T-helper 1 cell treated with Interleukin-12 subunit alpha and Interleukin-12 subunit beta and Interleukin-4 antibody, amounts not matched to agents 30 ng/mL and 1 ng/mL, for 36 hours (primary cell): Measurements from ENCODE around the gene NTPCR. TPM values are rescaled to one million over a fixed set of nuclear protein-coding genes. Genes with fewer than 3 reads are reported as not detected.
"Not testable (repeated sequence)": the region's sequence is repeated elsewhere in the genome, so short reads cannot be mapped to it uniquely, and the experiment has no call there.

Source experiments
- intact Hi-C: fragments of 100-400 bp; cut with micrococcal nuclease; formaldehyde crosslinking; loops from one replicate; pipeline ENCODE4 v1.15.1; 2024
- total RNA-seq: library from RNA; stranded (reverse); gene quantifications from 2 replicates; pipeline ENCODE4 v1.2.3, GENCODE V29; 2022

NTPCR gene
- total RNA-seq, result 24.5 and 26.7 TPM in 2 replicates

- intact Hi-C loops, result loop anchor here (1.0 to 5.0 kb wide), 15 partner anchors 26 to 1973 kb away; partner anchors contain the start of genes ARV1, EXOC8, MAP10 and MAP3K21
Measured at GRCh38 chr1:232950197-232951176, at the start of gene NTPCR. TSS of gene NTPCR (plus strand) at chr1:232950611. CDS start at chr1:232950711, 100 bp downstream.

DNA sequence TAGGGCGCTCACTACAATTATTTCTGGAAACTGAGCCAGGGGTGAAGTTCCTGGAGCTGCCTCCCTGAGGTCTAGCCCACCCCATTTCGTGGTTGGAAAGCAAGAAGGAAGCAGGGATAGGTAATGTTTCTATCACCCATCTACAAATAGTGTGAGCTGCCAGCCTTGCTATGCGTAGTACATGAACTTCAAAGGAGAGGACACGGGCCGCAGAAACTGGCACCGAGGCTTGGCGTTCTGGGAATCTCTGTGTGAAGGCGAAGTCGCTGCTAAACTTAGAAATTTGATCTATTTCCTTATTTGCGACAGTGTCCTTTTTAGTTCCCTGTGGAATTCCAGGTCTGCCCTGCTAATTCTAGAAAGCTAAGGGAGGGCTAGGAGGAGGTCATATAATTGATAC lies 49.6 kb upstream of the NTPCR start:
- intact Hi-C loops, result loop anchor here (5.0 kb wide), 1 partner anchor 94 kb away; the partner anchor contains the start of gene MAP10

GRCh38 chr1:232901255-232901654 lies 49.2 kb upstream of the NTPCR start:
- intact Hi-C loops, result loop anchor here (5.0 kb wide), 1 partner anchor 94 kb away; the partner anchor contains the start of gene MAP10

- intact Hi-C loops, result loop anchor here (5.0 kb wide), 1 partner anchor 96 kb away; the partner anchor contains the start of gene MAP10
Measured at GRCh38 chr1:232902774-232903350, 47.5 kb upstream of the NTPCR start.

GRCh38 chr1:232904131-232904530 lies 46.3 kb upstream of the NTPCR start:
- intact Hi-C loops, result loop anchor here (1.0 to 5.0 kb wide), 2 partner anchors 20 to 97 kb away; partner anchors contain the start of gene MAP10

GRCh38 chr1:232904566-232904965 lies 45.8 kb upstream of the NTPCR start:
- intact Hi-C loops, result loop anchor here (1.0 to 5.0 kb wide), 2 partner anchors 20 to 97 kb away; partner anchors contain the start of gene MAP10

DNA sequence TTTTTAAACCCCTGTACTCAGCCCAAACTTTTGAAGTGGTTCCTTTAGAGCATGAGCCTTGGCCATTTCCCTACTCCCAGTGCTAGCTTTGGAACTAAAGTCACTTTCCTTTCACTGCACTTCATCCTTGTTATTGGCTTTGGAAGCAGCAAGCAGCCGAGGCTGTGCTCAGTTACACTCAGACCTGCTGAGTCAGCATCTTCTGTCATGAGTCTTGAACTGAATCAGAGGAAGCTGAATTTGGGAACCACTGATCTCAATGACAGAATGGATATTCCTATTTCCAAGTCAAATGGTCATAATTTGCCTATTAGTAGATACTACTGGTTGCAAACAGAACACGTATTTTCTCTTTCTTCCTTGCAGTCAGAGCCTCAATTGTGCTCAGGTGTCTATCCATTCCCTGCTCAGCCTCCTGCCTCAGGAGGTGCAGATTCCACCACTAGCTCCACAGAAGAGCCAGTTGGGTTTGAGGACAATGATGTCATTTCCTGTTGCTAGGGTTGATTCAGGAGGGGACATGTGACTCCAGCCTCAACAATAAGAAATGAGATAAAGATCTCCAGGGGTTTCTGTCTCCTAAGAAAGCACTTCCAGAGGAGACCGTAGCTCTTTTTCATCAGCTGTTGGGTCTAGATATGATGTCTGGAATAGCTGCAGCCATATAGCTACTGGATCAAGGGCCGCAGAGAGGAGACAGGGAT lies 44.9 kb upstream of the NTPCR start:
- intact Hi-C loops, result loop anchor here (1.0 kb wide), 1 partner anchor 48 kb away; no protein-coding TSS in a partner anchor

DNA sequence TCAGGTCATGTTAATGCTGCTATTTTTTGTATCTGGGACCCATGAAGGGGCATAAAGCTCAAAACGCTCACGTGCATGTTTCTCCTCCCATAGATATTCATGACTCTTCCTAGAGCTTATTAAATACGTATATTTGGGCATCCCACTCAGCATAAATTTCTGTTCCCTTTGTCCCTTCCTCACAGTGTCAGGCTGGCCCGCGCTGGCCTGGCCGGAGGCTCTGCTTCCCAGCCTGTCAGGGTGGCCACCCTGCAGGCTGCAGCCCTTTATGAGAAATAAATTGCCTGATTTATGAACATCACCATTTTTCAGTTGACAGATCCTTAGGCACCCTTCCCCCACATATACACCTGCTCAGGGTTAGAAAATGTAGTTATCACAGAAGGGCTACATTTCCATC lies 44.0 kb upstream of the NTPCR start:
- intact Hi-C loops, result no loop called here

DNA sequence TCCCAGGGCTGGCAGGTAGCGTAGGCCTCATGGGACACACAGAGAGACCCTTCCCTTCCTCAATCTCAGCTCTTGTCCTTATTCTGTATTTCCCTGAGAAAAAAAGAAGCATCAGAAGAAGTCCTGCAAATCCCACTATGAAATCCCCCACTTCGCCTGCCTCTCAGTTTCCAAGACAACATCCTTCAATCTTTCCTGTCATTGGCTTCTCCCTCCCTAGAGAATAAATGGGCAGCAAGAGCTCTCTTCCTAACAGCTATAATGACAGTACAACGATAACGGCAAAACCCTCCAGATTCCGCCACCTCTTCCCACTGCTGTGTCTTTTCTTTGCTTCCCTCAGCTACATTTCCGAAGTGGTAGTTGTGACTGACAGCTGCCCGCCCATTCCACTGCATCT lies 41.6 kb upstream of the NTPCR start:
- intact Hi-C loops, result no loop called here

DNA sequence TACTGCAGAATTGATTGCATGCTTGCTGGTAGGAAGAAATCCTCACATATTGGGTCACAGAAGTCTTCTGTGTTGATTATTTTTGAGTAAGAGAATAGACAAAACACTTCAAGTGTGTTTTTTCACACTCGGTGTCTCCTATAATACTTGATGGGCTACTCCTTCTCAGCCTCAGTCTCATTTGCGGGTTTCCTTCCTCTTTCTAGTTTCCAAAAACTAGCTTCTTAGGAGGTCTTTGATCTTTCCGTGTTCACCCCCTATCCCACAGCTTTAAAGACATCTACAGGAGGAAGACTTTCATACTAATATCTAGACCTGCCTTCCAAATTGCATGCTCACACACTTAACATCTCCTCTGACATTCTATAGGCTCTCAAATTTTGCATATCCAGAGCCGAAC lies 40.7 kb upstream of the NTPCR start:
- intact Hi-C loops, result no loop called here

GRCh38 chr1:232911027-232911599 lies 39.3 kb upstream of the NTPCR start:
- intact Hi-C loops, result loop anchor here (1.0 kb wide), 1 partner anchor 13 kb away; no protein-coding TSS in a partner anchor

GRCh38 chr1:232912845-232913580 lies 37.4 kb upstream of the NTPCR start:
- intact Hi-C loops, result no loop called here

- intact Hi-C loops, result not testable (repeated sequence)
Measured at GRCh38 chr1:232914271-232914670, 36.1 kb upstream of the NTPCR start.

DNA sequence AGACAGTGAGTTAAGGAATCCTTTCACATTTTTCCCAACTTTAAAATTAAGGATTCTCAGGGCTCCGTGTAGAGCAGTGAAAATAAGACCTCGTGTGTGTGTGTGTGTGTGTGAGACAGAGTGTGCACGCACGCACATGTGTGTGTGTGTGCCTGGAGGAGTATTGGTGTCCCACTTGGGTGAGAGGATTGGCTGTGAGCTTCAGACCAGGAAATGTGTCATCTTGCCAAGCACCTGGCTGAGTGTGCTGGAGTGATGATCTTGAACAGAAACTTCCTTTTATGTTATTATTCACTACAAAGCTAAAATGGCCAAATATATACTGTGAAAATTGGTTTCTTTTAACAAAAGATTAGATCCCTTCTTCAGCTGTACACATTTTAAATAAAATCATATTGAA lies 35.2 kb upstream of the NTPCR start:
- intact Hi-C loops, result no loop called here

DNA sequence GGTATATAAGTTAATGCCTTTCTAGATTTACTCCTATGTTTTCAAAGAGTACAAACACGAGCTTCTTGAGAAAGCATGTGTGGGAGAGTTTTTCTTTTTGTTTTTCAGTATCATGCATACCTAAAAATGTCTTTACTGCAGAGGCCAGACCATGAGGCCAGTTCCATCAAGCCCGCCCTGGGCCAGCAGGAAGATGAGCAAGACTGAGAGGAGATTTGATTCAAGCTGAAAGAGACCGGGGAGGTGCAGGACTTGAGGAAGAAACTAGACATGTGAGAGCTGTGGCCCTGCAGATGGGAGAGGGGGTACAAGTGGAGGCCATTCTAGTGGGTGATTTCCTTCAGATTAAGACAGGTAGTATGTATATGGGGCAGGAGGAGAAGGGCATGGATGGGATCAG lies 33.4 kb upstream of the NTPCR start:
- intact Hi-C loops, result no loop called here

GRCh38 chr1:232921381-232921780 lies 29.0 kb upstream of the NTPCR start:
- intact Hi-C loops, result loop anchor here (5.0 to 10.0 kb wide), 2 partner anchors 193 to 376 kb away; partner anchors contain the start of gene PCNX2

- intact Hi-C loops, result loop anchor here (5.0 to 10.0 kb wide), 2 partner anchors 192 to 375 kb away; partner anchors contain the start of gene PCNX2
Measured at GRCh38 chr1:232922485-232922884, 27.9 kb upstream of the NTPCR start.

DNA sequence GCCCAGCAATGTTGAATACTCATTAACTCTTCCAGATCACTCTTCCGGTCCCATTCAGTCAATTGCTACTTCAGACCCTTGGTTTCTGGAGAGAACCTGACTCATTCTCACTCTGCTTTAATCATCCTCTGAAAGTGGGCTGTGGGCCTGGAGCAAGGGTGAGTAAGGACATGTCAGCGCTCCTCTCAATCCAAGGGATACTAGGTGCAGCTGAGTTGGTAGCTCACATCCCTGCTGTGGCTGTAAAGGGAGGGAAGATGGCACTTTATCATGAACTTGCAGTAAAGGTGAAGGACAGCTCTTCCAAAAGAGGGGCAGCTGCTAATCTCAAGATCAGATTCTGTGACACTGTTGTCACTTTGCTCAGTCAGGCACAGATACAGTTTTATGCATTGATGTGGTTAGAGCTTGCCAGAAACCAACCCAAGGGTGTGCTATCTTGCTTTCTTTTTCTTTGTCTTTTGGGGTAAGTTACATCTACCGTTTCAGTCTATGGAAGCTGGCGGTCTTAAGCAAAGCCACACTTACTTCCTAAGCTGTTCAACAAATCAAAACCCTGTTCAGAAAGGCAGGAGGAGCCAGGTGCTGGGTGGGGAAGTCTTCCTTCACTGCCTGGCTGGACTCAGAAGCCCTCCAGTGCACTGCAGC lies 26.5 kb upstream of the NTPCR start:
- intact Hi-C loops, result loop anchor here (1.0 to 10.0 kb wide), 8 partner anchors 13 to 373 kb away; partner anchors contain the start of genes MAP10, NTPCR, PCNX2 and SIPA1L2

GRCh38 chr1:232924874-232925273 lies 25.5 kb upstream of the NTPCR start:
- intact Hi-C loops, result loop anchor here (1.0 to 10.0 kb wide), 7 partner anchors 14 to 372 kb away; partner anchors contain the start of genes MAP10, NTPCR and PCNX2
